IPS-20b (cell line): Measurements from ENCODE around the gene YTHDF2.
"Not testable (repeated sequence)": the region's sequence is repeated elsewhere in the genome, so short reads cannot be mapped to it uniquely, and the experiment has no call there.

ENCODE experiments used
- H3K27ac ChIP-seq: one replicate; pipeline ENCODE4 v1.5.1; 2013; ENCODE audit warnings: low read length
- H3K27me3 ChIP-seq: 2 replicates; pipeline ENCODE4 v1.6.1; 2013; ENCODE audit warnings: mild to moderate bottlenecking, low read length, inconsistent platforms; ENCODE audit not compliant: insufficient read depth
- H3K36me3 ChIP-seq: 2 replicates; pipeline ENCODE4 v1.6.1; 2013; ENCODE audit warnings: low read depth, mild to moderate bottlenecking, inconsistent platforms, low read length, moderate library complexity; ENCODE audit not compliant: insufficient read depth
- H3K4me1 ChIP-seq: 2 replicates; pipeline ENCODE4 v1.6.1; 2013; ENCODE audit warnings: mild to moderate bottlenecking, control low read depth, inconsistent platforms, low read length, moderate library complexity; ENCODE audit not compliant: insufficient read depth
- H3K4me3 ChIP-seq: 2 replicates; pipeline ENCODE4 v1.5.1; 2013; ENCODE audit warnings: mild to moderate bottlenecking, low read length, inconsistent platforms
- H3K9ac ChIP-seq: 2 replicates; pipeline ENCODE4 v1.6.1; 2013; ENCODE audit warnings: low read depth, mild to moderate bottlenecking, inconsistent platforms, low read length, moderate library complexity
- H3K9me3 ChIP-seq: 2 replicates; pipeline ENCODE4 v1.6.1; 2013; ENCODE audit warnings: mild to moderate bottlenecking, low read depth, low read length, inconsistent platforms; ENCODE audit not compliant: insufficient read depth

YTHDF2 gene

GRCh38 chr1:28736450-28737306, at the start of gene YTHDF2:
YTHDF2 (plus strand) TSS chr1:28736940; CDS start chr1:28737121, 181 bp downstream.
- Histone ChIP-seq H3K36me3 (peaks cover 40% of the 10 kb centered on the region), H3K27ac (peak within 1 kb of the TSS; percentile 92), H3K9me3 (no peaks in the 10 kb centered on the region), H3K27me3 (no peaks in the 10 kb centered on the region), H3K4me3 (peak within 1 kb of the TSS; percentile 98), H3K4me1 (peaks cover 12% of the 10 kb centered on the region), H3K9ac (peak within 1 kb of the TSS; percentile 99)

- H3K4me3 ChIP-seq, H3K27me3 ChIP-seq, H3K9me3 ChIP-seq, H3K27ac ChIP-seq, H3K4me1 ChIP-seq, H3K9ac ChIP-seq: not testable (repeated sequence)
- H3K36me3 ChIP-seq, result peaks cover 60% of the 10 kb centered on the region
These were observed 45.1 kb upstream of the YTHDF2 start for GRCh38 chr1:28691627-28692026.

- Histone ChIP-seq H3K4me1 (no peaks in the 10 kb centered on the region), H3K9ac (no peak overlapping the region), H3K4me3 (no peak overlapping the region), H3K27ac (no peak overlapping the region), H3K9me3 (no peaks in the 10 kb centered on the region), H3K27me3 (no peaks in the 10 kb centered on the region), H3K36me3 (peaks cover 62% of the 10 kb centered on the region)
These were observed 33.1 kb upstream of the YTHDF2 start for GRCh38 chr1:28703629-28704028.

- Histone ChIP-seq H3K9ac (no peak overlapping the region), H3K9me3 (no peaks in the 10 kb centered on the region), H3K27ac (no peak overlapping the region), H3K36me3 (peaks cover 34% of the 10 kb centered on the region), H3K4me3 (no peak overlapping the region), H3K27me3 (no peaks in the 10 kb centered on the region), H3K4me1 (no peaks in the 10 kb centered on the region)
These were observed 20.4 kb upstream of the YTHDF2 start for GRCh38 chr1:28716336-28716735.

- Histone ChIP-seq H3K27me3 (no peaks in the 10 kb centered on the region), H3K9ac (no peak overlapping the region), H3K9me3 (no peaks in the 10 kb centered on the region), H3K36me3 (peaks cover 20% of the 10 kb centered on the region), H3K4me3 (no peak overlapping the region), H3K27ac (no peak overlapping the region), H3K4me1 (no peaks in the 10 kb centered on the region)
These were observed 18.6 kb upstream of the YTHDF2 start for GRCh38 chr1:28718166-28718565.

- Histone ChIP-seq H3K36me3 (peaks cover 14% of the 10 kb centered on the region), H3K9me3 (no peaks in the 10 kb centered on the region), H3K9ac (no peak overlapping the region), H3K4me1 (no peaks in the 10 kb centered on the region), H3K27me3 (no peaks in the 10 kb centered on the region), H3K4me3 (no peak overlapping the region), H3K27ac (no peak overlapping the region)
These were observed 18.0 kb upstream of the YTHDF2 start for GRCh38 chr1:28718586-28719331.

GRCh38 chr1:28719332-28719619, 17.5 kb upstream of the YTHDF2 start:
- Histone ChIP-seq H3K4me3 (no peak overlapping the region), H3K36me3 (peaks cover 9% of the 10 kb centered on the region), H3K4me1 (no peaks in the 10 kb centered on the region), H3K9me3 (no peaks in the 10 kb centered on the region), H3K27me3 (no peaks in the 10 kb centered on the region), H3K9ac (no peak overlapping the region), H3K27ac (no peak overlapping the region)

- no peaks in the 10 kb centered on the region for H3K36me3 ChIP-seq
- H3K27ac ChIP-seq, result no peak overlapping the region
- H3K4me3 ChIP-seq, result no peak overlapping the region
- H3K9ac ChIP-seq, result no peak overlapping the region
- H3K9me3 ChIP-seq, result no peaks in the 10 kb centered on the region
- no peaks in the 10 kb centered on the region for H3K27me3 ChIP-seq
- no peaks in the 10 kb centered on the region for H3K4me1 ChIP-seq
These were observed 16.4 kb upstream of the YTHDF2 start for GRCh38 chr1:28720376-28720775.

GRCh38 chr1:28721927-28722326, 14.8 kb upstream of the YTHDF2 start:
- not testable (repeated sequence) for H3K9me3 ChIP-seq, H3K36me3 ChIP-seq, H3K27me3 ChIP-seq, H3K27ac ChIP-seq, H3K4me3 ChIP-seq, H3K4me1 ChIP-seq, H3K9ac ChIP-seq

- not testable (repeated sequence) for H3K4me1 ChIP-seq, H3K4me3 ChIP-seq, H3K27me3 ChIP-seq, H3K27ac ChIP-seq, H3K36me3 ChIP-seq, H3K9me3 ChIP-seq, H3K9ac ChIP-seq
These were observed 11.4 kb upstream of the YTHDF2 start for GRCh38 chr1:28725365-28725764.

- H3K4me3 ChIP-seq, result peak overlapping the region; percentile 98
- H3K27me3 ChIP-seq, result no peaks in the 10 kb centered on the region
- peak overlapping the region; percentile 99 for H3K9ac ChIP-seq
- H3K4me1 ChIP-seq, result peaks cover 12% of the 10 kb centered on the region
- no peaks in the 10 kb centered on the region for H3K9me3 ChIP-seq
- H3K36me3 ChIP-seq, result peaks cover 33% of the 10 kb centered on the region
- peak overlapping the region; percentile 67 for H3K27ac ChIP-seq
These were observed 735 bp upstream of the YTHDF2 start for GRCh38 chr1:28735961-28736449.
